ENCODE measurements around the gene PEX5L. TPM values are rescaled to one million over a fixed set of nuclear protein-coding genes. Genes with fewer than 3 reads are reported as not detected.
A peak's percentile ranks its signal among the peaks of the same experiment; 100 is the strongest.
"Not testable (repeated sequence)": the region's sequence is repeated elsewhere in the genome, so short reads cannot be mapped to it uniquely, and the experiment has no call there.

The PEX5L gene
- under 0.01 and 0.15 TPM in 2 replicates for total RNA-seq

DNA sequence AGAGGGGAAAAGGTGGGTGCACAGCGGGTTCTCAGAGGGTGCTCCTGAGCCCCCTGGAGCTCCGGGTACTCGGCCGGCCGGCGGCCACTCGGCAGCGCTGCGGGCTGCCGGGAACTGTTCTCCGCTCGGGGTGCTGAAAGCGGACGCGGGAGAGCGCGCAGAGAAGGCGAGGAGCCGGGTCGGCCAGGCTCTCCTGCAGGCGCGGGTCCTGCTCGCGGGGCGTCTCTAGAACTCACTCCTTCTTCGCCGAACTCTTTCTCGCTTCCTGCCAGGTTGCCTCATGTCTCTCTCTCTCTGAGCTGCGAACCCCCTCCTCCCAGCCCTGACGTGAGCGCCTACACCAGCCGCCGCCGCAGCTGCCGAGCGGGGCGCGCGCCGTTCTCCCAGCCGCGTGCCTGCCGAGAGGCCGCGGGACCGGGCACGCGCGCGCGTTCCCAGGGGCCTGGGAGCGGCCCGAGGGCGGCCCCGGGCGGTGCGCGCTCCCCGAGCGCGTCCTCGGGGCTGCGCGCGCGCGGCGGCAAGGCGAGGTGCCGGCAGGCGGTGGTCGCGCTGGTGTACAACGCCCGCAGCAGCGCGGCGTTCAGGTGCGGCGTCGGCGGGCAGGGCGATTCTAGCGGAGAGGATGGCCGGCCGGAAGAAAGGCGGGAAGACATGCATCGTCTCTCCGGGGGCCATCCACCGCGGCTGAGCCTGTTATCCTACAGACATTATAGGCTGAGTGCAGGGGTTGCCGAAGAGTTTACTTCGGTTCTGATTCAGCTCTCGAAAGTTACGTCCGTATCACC, at the start of gene PEX5L:
PEX5L (minus strand) TSS at position 267 of the 785 bp plus-strand sequence. CDS start 338 bp downstream, outside the sequence.
- DNase-seq (ENCODE audit: low read depth), result peak; percentile 1

- no peak for DNase-seq (ENCODE audit: low read depth)
Measured at GRCh38 chr3:180085122-180085710, 48.5 kb upstream of the PEX5L start.

GRCh38 chr3:180082699-180083098, 46.0 kb upstream of the PEX5L start:
- no peak for DNase-seq (ENCODE audit: low read depth)

DNA sequence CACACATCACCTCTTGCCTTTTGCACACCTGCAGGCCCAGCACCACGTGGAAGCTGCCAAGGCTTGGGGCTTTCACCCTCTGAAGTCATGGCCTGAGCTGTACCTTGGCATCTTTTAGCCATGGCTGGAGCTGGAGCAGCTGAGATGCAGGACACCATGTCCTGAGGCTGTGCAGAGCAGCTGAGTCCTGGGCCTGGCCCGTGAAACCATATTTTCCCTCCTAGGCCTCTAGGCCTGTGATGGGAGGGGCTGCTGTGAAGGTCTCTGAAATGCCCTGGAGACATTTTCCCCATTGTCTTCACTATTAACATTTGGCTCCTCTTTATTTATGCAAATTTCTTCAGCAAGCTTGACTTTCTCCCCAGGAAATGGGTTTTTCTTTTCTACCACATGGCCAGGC, 41.9 kb upstream of the PEX5L start:
- no peak for DNase-seq (ENCODE audit: low read depth)

DNA sequence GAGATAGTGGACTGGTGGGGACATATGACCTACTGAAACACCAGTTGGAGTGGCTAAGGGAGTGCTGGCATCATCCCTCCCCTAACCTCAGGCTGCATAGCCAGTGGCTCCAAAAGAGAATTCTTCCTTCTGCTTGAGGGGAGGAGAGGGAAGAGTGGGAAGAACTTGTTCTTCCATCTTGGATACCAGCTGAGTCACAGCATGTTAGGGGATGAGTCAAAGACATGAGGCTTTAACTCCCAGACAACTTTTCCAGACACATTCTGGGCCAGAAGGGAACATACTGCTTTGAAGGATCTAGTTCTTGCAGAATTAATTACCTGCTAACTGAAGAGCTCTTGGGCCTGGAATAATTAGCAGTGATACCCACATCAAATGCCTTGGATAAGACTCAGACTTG, 36.8 kb upstream of the PEX5L start:
- DNase-seq (ENCODE audit: low read depth), result no peak

GRCh38 chr3:180072786-180073185, 36.0 kb upstream of the PEX5L start:
- no peak for DNase-seq (ENCODE audit: low read depth)

- DNase-seq (ENCODE audit: low read depth), result no peak
Measured at GRCh38 chr3:180070925-180071324, 34.2 kb upstream of the PEX5L start.

- no peak for DNase-seq (ENCODE audit: low read depth)
Measured at GRCh38 chr3:180068023-180068422, 31.3 kb upstream of the PEX5L start.

DNA sequence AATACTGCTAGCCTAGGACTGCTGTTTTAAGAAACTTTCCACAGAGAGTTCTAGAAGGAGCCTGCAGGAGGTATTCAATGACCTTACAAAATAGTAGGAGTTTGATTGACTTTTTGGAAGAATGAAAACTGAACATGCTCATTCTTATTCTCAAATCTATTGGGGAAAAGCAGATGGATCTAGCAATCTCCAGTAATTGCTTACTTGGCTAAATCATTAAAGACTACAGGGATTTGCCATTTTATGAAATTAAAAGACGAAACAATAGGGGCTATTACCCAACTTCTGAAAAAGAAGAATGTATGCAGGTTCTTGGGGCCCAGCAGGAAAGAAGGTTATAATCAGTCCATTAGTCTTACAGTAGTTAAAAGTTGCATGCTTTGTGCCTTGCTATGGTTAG, 29.9 kb upstream of the PEX5L start:
- DNase-seq (ENCODE audit: low read depth), result no peak

GRCh38 chr3:180063783-180064182, 27.0 kb upstream of the PEX5L start:
- DNase-seq (ENCODE audit: low read depth), result no peak

- no peak for DNase-seq (ENCODE audit: low read depth)
Measured at GRCh38 chr3:180062771-180063170, 26.0 kb upstream of the PEX5L start.

- peak; percentile 3 for DNase-seq (ENCODE audit: low read depth)
Measured at GRCh38 chr3:180059356-180059755, 22.6 kb upstream of the PEX5L start.

DNA sequence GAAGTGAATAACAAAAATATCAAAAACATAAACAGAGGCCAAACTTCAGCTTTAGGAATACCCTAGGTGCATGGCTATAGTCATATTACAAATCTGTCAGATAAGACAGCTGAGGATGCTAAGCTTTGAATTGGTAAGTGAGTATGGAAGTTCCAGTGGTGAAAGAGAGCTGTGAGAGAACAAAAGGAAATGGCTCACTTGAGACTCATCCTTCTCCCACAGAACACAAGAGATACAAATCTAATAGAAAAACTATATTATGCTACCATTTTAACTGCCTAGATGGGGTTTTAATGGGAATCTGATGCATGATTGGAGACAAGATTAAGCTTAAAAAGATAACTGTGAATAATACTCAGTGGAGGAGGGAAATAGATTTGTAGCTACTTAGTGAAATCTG, 21.5 kb upstream of the PEX5L start:
- no peak for DNase-seq (ENCODE audit: low read depth)

DNA sequence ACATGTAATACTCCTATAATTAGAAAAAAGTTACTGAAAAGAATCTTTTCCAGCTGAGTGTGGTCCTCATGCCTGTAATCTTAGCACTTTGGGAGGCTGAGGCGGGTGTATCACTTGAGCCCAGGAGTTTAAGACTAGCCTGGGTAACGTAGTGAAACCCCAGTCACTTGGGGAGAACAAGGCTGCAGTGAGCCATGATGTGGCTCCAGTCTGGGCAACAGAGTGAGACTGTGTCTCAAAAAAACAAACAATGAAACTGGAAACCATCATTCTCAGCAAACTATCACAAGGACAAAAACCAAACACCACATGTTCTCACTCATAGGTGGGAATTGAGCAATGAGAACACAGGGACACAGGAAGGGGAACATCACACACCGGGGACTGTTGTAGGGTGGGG, 18.9 kb upstream of the PEX5L start:
- not testable (repeated sequence) for DNase-seq (ENCODE audit: low read depth)

DNA sequence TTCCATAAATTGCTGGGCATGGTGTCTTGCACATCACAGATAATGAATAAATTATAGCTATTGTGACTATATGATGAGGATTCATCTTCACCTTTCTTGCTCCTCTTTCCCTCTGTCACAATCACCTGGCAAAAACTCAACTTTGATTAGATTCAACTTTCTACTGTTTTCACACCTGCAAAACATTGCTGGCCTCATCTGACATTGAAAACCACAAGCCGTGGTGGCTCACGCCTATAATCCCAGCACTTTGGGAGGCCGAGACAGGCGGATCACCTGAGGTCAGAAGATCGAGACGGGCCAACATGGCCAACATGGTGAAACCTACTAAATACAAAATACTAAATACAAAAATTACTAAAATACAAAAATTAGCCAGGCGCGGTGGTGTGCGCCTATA, 12.7 kb upstream of the PEX5L start:
- DNase-seq (ENCODE audit: low read depth), result no peak

DNA sequence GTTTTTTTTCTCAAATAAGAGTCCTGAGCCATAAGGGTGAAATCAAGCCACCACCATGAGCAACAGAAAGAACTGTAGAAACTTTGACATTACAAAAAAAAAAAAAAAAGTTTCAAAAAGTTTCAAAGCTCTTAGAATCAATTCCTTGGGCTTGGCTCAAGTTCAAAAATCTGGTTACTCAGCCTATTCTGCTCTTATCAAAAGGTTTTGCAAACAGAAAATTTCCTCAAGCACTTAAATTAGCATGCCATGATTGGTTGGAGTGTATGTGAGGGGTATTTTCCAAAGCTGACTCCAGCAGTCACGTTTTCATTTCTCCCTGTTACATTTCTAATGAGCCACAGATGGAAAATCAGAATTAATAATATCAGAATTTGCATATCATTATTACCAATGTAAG, 12.1 kb upstream of the PEX5L start:
- DNase-seq (ENCODE audit: low read depth), result peak; percentile 27

DNA sequence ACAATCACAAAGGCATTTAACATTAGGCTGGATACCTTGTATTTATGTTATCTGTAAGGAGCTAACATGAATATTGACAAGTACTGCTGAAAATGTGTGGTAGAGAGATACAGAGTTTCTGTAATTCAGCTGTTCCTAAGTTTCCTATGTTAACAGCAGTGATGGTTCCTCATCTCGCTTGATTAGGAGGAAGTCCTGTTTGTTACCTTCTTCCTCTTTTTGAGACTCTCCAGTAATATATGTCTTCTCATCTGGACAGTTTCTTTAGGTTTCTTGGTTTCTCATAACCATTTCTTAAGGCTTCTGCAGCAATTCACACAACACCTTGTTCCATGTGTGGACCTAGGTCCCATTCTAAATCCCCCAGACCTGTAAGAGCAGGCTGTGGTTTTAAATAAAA, 11.4 kb upstream of the PEX5L start:
- DNase-seq (ENCODE audit: low read depth), result no peak

GRCh38 chr3:180040966-180041365, 4.2 kb upstream of the PEX5L start:
- DNase-seq (ENCODE audit: low read depth), result no peak

DNA sequence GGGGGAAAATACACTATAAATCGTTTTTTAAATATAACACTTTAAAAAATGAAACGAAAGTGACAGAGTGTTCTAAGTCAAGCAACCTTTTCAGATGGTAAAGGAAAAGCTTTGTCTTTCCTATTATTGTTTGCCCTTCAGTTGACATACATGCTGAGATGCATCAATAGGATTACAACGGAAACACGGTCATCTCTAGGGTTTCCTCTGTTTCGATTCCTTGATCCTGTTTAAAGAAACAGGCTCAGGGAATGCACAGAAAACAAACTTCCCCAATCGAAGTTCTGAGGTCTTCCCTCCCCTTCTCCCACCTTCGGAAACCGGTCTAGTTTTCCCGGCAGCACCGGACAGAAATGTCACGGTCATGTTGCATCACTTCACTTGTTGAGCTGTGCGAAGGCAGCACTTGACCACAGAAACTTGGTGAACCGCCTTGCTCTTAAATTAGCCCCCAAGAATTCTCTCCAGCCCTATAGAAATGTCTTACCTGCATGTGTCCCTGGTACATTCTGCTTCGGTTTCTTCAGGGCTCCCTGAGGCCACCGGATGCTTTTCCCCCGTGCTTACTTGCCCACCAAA, 556 bp downstream of the PEX5L start:
- DNase-seq (ENCODE audit: low read depth), result no peak

- no peak for DNase-seq (ENCODE audit: low read depth)
Measured at GRCh38 chr3:180026997-180027396, 9.7 kb downstream of the PEX5L start.

- DNase-seq (ENCODE audit: low read depth), result no peak
Measured at GRCh38 chr3:180018543-180018942, 18.2 kb downstream of the PEX5L start.

GRCh38 chr3:180017846-180018245, 18.9 kb downstream of the PEX5L start:
- no peak for DNase-seq (ENCODE audit: low read depth)

DNA sequence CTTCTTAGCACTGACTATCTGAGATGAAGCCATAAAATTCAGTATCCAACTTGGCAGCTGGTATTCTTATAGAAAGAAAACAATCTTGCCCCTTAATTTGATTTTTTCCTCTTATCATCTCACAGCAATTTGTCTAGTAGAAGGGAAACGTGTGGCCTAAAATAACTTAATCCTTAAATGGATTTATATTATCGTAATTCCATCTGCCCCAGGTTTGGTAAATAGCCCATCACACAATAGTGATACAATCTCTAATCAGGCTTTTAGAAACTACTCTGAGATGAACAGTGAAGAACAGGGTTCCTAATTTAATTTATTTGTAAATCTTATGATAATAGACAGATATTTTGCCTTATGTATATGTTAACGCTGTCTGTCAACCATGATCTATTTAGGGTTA, 24.8 kb downstream of the PEX5L start:
- no peak for DNase-seq (ENCODE audit: low read depth)

Data from renal cortical epithelial cell (primary cell).